NB4 (cell line): Measurements from ENCODE around the gene GPRC5B.

Experiments used
- DNase-seq: peaks from one replicate; pipeline ENCODE4 v3.0.0; 2010; ENCODE audit warnings: low read depth
- H3K4me3 ChIP-seq: one replicate; pipeline ENCODE4 v1.5.1; 2011; ENCODE audit warnings: mild to moderate bottlenecking, low read depth, low read length, moderate library complexity
- CTCF ChIP-seq: IDR thresholded peaks from one replicate; pipeline ENCODE4 v1.5.1; 2012; ENCODE audit warnings: low read depth, low read length
- MAX ChIP-seq: IDR thresholded peaks from 2 replicates; pipeline ENCODE4 v1.6.1; 2011; ENCODE audit warnings: low read depth, low read length
- MYC ChIP-seq: IDR thresholded peaks from 2 replicates; pipeline ENCODE4 v1.6.1; 2011; ENCODE audit warnings: low read depth, low read length
- POLR2A ChIP-seq: IDR thresholded peaks from 2 replicates; pipeline ENCODE4 v1.6.1; 2011; ENCODE audit warnings: mild to moderate bottlenecking; ENCODE audit not compliant: insufficient read length; ENCODE audit errors: extremely low read depth

Gene GPRC5B

GRCh38 chr16:19884611-19885450 is at the start of gene GPRC5B:
GPRC5B (minus strand) TSS chr16:19884848; CDS start chr16:19872845, 12,003 bp downstream.
- H3K4me3 ChIP-seq: no peak within 1 kb of the TSS
- peak; percentile 40 for DNase-seq
- TF ChIP-seq POLR2A: no peak
- no peak for TF ChIP-seq MYC
- TF ChIP-seq CTCF: no peak
- no peak for TF ChIP-seq MAX

- no peak overlapping the region for H3K4me3 ChIP-seq
- no peak for DNase-seq
- no peak for TF ChIP-seq MYC
- TF ChIP-seq MAX: no peak
- no peak for TF ChIP-seq POLR2A
- no peak for TF ChIP-seq CTCF
These were observed 49.1 kb upstream of the GPRC5B start for GRCh38 chr16:19933740-19934139.

- no peak for DNase-seq
- no peak for TF ChIP-seq POLR2A
- no peak for TF ChIP-seq CTCF
- no peak for TF ChIP-seq MYC
- no peak for TF ChIP-seq MAX
- H3K4me3 ChIP-seq: no peak overlapping the region
These were observed 44.4 kb upstream of the GPRC5B start for GRCh38 chr16:19929062-19929511.

- H3K4me3 ChIP-seq: no peak overlapping the region
- no peak for TF ChIP-seq MAX
- TF ChIP-seq CTCF: no peak
- no peak for TF ChIP-seq MYC
- TF ChIP-seq POLR2A: no peak
- no peak for DNase-seq
These were observed 43.8 kb upstream of the GPRC5B start for GRCh38 chr16:19928432-19928831.

- H3K4me3 ChIP-seq: no peak overlapping the region
- peak; percentile 44 for DNase-seq
- TF ChIP-seq MYC: no peak
- TF ChIP-seq POLR2A: no peak
- no peak for TF ChIP-seq MAX
- no peak for TF ChIP-seq CTCF
These were observed 42.1 kb upstream of the GPRC5B start for GRCh38 chr16:19926449-19927390.
